ENCODE data around the gene CAST.
A peak's percentile ranks its signal among the peaks of the same experiment; 100 is the strongest.

The CAST gene

DNA sequence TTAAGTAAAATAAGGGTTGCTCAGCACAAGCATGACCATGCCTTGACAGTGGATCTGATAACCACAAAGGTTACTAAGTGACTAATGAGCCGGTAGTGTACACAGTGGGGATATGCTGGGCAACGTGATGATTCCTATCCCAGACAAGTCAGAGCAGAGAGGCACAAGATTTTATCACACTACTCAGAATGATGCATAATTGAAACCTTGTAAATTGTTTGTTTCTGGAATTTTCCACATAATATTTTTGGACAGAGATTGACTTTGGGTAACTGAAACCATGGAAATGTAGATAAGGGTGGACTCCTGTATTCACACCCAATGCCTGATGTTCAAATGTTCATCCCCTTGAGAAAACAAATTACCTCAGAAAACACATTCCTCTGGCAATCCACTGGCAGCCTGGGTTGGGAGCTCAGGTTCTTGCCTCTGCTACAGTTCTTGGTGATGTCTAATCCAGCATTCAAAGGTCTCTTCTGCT lies 161.8 kb downstream of the CAST start:
- DNase-seq = peak; percentile 87
